Measurements from ENCODE around the gene KRTAP12-3.
"Not testable (repeated sequence)": the region's sequence is repeated elsewhere in the genome, so short reads cannot be mapped to it uniquely, and the experiment has no call there.

Gene KRTAP12-3

DNA sequence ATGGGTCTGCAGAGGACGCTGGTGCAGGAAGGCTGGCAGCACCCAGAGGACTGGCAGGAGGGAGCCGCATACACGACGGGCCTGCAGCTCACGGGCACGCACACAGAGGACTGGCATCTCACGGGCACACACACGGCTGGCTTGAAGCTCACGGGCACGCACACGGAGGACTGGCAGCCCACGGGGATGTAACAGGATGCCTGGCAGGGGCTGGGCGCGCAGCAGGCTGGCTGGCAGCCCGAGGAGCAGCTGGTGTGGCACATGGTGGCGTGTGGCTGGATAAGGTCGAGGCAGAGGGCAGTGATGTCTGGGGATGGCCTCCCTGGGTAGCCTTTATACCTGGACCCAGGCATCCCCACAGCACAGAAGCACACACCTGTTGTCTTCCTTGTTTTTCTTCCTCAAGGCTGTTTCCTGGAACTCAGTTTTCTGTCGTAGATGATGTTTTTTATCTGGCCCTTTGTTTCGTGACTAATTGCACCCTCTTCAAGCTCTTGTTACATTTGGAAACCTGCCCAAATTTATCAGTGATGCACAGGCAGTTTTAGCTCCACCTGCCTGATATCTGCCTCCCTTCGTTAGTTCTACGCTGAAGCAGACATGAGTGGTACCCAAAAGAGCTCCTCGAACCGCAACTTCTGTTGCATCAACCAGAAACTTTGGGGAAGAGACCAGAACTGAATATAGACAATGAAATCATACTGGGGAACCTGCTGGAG lies 24.3 kb downstream of the KRTAP12-3 start, which contains the start of gene KRTAP12-1:
TSS of gene KRTAP12-1 (minus strand) at position 303 of the 719 bp plus-strand sequence. CDS start at position 263, 40 bp downstream.
- DNase-seq = peak in 1 of 10 donors; percentile 49
- intact Hi-C loops (cut with DNase I) = no loop called here

GRCh38 chr21:44682580-44683151 lies 24.9 kb downstream of the KRTAP12-3 start:
- intact Hi-C loops (cut with DNase I) = no loop called here
- no peak for DNase-seq

- no peak for DNase-seq
- intact Hi-C loops (cut with DNase I) = no loop called here
These were observed 26.3 kb downstream of the KRTAP12-3 start for GRCh38 chr21:44684077-44684476.

- DNase-seq = peak in 1 of 10 donors; percentile 43
- intact Hi-C loops (cut with DNase I) = no loop called here
These were observed 26.8 kb downstream of the KRTAP12-3 start for GRCh38 chr21:44684483-44684882.

GRCh38 chr21:44685050-44685449 lies 27.3 kb downstream of the KRTAP12-3 start:
- DNase-seq; intact Hi-C loops (cut with DNase I): not testable (repeated sequence)

DNA sequence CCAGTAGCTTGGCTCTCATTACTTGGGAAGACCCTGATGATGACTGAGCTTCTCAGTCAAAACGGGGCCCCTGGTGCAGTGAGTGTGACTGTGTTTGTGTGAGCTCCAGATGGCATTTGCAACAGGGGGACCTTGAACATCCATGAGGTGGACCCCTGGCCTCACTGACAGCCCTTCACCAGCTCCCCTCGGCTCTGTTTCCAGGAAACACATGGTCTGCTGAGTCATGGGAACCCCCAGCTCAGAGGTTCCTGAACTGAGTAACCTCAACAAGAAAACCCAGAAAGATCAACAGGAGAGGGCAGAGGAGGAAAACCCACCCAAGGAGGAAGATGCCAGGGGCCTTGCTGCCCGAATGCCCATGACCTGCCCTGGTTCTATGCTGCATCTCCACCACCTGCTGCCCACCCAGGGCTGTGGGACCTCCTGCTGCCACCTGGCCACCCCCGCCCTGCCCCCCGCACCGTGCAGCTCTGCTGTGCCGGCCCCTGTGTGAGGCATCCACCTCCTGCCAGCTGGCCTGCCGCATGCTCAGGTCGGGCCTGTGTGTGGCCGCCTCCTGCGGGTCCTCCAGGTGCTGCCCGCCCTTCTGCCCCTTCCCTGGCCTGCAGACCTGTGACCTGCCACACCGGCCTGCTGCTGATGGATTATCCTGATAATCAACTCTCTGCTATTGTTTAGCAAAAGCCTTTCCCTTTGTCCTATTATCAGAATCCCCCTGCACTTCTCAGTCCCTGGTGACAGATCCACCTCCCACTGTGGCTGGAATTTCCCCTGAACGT lies 28.5 kb downstream of the KRTAP12-3 start:
- intact Hi-C loops (cut with DNase I) = no loop called here
- peak in 2 of 10 donors; percentile 48 to 77 for DNase-seq

DNA sequence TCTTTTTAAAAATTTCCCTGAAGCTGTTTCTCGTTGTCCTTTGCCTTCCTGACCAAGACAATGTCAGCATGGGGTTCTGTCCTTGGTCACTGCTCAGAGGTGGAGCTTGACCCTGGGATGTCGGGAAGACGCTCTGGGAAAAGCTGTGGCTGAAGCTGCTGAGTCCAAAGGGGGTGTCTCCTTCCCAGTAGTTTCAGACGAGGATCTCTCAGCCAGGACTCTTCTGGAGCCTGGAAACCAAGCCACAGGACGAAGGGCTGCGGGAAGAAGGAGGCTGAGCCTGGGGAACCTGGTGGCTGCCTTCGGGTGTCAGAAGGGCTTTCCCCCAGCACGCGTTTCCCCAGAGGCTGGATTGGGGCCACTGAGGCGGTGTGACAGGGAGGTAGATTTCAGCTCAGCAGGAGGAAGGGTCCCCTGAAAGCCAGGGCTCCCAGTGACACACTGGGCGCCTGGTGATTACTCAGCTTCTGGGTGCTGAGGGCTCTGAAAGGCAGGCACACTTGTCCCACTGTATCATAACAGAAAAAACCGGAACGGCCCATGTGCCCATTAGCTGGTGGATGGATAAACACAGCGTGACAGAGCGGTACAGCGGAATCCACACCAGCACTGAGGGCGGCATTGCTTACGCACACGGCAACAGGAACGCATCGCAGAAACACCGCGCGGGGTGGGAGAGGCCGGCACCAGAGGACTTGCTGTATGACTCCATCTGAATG lies 29.3 kb downstream of the KRTAP12-3 start:
- DNase-seq = peak in 2 of 10 donors; percentile 39 to 46
- intact Hi-C loops (cut with DNase I) = no loop called here

DNA sequence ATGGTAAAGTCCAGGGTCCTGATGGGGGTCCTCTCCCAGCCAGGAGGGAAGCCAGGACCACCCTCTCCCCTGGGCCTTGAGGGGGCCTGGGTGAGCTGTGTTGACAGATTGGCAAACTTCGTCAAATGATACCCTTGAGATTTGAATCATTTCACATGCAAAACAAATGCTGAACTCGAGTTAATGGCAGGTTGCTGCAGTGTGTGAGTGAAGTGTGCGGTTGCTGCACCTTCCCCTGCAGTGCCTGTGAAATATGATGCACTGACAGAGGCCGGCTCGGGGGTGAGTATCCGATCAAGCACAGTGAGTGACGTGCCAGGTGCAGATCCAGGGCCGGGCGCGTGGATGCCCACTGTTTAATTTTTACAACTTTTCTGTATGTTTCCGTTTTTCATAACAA lies 29.9 kb downstream of the KRTAP12-3 start:
- intact Hi-C loops (cut with DNase I) = no loop called here
- DNase-seq = peak in 2 of 10 donors; percentile 40 to 43

DNA sequence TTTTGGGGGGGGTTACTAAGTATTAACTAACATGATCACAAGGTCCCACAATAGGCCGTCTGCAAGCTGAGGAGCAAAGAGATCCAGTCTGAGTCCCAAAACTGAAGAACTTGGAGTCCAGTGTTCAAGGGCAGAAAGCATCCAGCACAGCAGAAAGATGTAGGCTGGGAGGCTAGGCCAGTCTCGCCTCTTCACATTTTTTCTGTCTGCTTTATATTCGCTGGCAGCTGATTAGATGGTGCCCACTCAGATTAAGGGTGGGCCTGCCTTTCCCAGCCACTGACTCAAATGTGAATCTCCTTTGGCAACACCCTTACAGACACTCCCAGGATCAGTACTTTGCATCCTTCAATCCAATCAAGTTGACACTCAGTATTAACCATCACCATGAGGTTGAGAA lies 32.0 kb downstream of the KRTAP12-3 start:
- DNase-seq; intact Hi-C loops (cut with DNase I): not testable (repeated sequence)

DNA sequence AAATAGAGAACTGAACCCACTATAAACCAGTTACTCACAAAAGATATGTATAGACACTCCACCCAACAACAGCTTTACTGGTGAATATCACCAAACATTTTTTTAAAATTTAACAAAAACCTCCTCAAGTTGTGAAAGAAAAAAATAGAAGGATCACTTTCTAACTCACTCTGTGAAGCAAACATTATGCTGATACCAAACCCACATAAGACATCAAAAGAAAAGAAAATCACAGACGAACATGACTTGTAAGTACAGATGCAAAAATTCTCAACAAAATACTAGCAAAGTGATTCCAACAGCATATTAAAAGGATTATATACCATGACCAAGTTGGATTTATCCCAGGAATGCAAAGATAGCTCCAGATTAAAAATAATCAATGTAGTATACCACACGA lies 34.0 kb downstream of the KRTAP12-3 start:
- DNase-seq = no peak
- intact Hi-C loops (cut with DNase I) = no loop called here

GRCh38 chr21:44692798-44693512 lies 35.2 kb downstream of the KRTAP12-3 start:
- intact Hi-C loops (cut with DNase I) = no loop called here
- no peak for DNase-seq

DNA sequence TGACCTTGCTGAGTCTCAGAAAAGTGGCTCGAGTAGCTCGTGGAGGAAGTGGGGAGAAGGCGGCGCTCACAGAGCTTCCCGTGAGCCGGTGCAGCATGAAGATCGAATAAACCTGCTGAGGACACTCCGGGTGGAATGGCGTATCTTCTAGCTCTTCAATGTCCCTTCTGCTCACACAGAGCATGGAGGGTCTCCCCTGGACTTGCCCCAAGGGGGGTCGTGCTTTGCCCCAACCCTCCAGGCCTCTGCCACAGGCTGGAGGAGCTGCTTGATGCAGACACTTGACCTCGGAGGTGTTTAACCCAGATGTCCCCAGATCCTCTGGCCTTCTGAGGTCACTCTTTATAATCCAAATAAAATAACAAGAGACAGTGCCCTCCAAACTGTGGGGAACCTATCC lies 37.0 kb downstream of the KRTAP12-3 start:
- DNase-seq = no peak
- intact Hi-C loops (cut with DNase I) = no loop called here

DNA sequence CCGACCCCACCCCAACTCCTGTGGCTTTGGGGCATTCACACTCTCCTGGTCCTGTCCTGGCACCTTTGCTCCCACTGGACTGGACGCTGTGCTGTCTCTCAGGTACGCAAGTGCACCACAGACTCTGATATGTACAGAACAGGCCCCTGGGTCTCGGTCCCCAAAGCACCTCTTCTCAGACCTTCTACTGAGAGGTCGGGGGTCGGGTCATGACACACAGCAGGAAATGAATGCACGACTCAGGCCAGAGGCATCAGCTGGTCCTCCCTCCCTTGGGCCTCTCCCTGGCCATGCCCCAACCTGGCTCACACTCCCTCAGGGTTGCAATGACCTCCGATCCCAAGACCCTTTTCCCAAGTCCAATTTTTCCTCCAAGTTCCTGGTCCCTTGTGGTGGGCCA lies 37.5 kb downstream of the KRTAP12-3 start:
- intact Hi-C loops (cut with DNase I) = no loop called here
- no peak for DNase-seq

DNA sequence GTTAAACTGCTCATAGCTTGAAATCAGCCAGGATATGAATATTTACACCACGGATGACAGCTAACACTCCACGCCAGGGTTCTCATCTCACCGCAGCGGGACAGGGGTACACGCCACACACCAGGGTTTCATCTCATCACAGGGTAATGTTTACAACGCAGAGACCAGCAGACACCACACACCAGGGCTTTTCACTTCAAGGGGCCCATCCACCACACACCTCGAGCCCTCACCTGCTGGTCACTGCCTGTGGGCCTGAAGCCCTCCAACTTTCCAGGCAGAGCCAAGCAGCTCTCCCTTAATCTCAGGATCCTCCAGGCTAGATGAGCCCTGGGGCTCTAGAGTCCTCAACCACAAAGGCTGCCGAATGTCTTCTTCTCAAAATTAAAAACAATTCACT lies 37.9 kb downstream of the KRTAP12-3 start:
- no peak for DNase-seq
- intact Hi-C loops (cut with DNase I) = no loop called here

GRCh38 chr21:44696572-44696971 lies 38.8 kb downstream of the KRTAP12-3 start:
- intact Hi-C loops (cut with DNase I) = no loop called here
- no peak for DNase-seq

DNA sequence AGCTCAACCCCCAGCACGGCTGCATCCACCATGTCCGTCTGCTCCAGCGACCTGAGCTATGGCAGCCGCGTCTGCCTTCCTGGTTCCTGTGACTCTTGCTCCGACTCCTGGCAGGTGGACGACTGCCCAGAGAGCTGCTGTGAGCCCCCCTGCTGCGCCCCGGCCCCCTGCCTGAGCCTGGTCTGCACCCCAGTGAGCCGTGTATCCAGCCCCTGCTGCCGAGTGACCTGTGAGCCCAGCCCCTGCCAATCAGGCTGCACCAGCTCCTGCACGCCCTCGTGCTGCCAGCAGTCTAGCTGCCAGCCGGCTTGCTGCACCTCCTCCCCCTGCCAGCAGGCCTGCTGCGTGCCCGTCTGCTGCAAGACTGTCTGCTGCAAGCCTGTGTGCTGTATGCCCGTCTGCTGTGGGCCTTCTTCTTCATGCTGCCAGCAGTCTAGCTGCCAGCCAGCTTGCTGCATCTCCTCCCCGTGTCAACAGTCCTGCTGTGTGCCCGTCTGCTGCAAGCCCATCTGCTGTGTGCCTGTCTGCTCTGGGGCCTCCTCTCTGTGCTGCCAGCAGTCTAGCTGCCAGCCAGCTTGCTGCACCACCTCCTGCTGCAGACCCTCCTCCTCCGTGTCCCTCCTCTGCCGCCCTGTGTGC lies 39.6 kb downstream of the KRTAP12-3 start, which contains the start of gene KRTAP10-12:
TSS of gene KRTAP10-12 (plus strand) at position 1 of the 639 bp plus-strand sequence. CDS start at position 31, 30 bp downstream.
- intact Hi-C loops (cut with DNase I); DNase-seq: not testable (repeated sequence)

- intact Hi-C loops (cut with DNase I) = no loop called here
- peak in 1 of 10 donors; percentile 73 for DNase-seq
These were observed 40.3 kb downstream of the KRTAP12-3 start for GRCh38 chr21:44697811-44698734.

DNA sequence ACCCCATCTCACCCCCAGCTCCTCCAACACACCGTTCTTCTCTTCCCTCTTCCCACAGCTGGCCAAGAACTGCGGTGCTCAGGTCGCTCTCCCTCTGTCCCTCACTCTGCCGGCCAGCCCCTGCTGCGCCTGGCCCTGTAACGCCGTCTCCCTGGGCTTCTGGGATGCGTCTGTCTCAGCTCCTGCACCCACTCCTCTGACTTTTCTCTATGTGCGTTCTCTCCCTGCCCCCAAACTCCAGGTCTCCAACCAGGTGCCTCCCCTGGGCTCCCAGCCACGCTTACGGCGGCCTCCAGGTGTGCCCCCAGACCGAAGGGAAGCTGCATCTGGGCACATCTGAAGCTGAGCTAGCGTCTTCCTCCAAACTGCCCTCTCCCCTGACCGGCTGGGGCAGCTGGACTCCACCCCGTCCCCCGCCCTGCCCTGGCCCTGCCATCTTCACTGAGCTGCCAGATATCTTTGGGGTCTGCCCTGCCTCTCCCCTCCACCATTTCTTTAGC lies 41.8 kb downstream of the KRTAP12-3 start:
- DNase-seq = peak in 1 of 10 donors; percentile 65
- intact Hi-C loops (cut with DNase I) = loop anchor here (10.0 kb wide), 1 partner anchor 635 kb away; no protein-coding TSS in a partner anchor
